ENCODE data around the gene ANKRD35.
A peak's percentile ranks its signal among the peaks of the same experiment; 100 is the strongest.
"Not testable (repeated sequence)": the region's sequence is repeated elsewhere in the genome, so short reads cannot be mapped to it uniquely, and the experiment has no call there.

ANKRD35 gene, protein sequence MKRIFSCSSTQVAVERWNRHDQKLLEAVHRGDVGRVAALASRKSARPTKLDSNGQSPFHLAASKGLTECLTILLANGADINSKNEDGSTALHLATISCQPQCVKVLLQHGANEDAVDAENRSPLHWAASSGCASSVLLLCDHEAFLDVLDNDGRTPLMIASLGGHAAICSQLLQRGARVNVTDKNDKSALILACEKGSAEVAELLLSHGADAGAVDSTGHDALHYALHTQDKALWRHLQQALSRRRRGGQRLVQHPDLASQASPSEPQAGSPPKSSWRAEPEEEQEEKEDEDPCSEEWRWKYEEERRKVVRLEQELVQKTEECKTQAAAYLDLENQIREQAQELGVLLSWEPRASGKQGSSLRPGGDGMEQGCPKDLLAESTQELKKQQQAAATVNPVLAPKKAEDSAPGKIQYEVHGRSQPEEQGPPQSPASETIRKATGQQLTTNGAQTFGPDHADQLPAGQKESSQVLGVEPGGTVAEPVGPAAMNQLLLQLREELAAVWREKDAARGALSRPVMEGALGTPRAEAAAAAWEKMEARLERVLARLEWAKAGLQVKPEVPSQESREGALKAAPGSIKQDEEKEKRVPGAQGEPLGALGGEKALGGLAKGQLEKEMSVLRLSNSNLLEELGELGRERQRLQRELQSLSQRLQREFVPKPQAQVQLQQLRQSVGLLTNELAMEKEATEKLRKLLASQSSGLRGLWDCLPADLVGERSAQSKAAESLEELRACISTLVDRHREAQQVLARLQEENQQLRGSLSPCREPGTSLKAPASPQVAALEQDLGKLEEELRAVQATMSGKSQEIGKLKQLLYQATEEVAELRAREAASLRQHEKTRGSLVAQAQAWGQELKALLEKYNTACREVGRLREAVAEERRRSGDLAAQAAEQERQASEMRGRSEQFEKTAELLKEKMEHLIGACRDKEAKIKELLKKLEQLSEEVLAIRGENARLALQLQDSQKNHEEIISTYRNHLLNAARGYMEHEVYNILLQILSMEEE
- total RNA-seq, result 0.17 to 1.7 (median 0.26) reads per million in 3 donors

GRCh38 chr1:145885738-145886287, at the start of gene ANKRD35:
Gene ANKRD35 (minus strand): TSS chr1:145885866. CDS start chr1:145885758, 108 bp downstream.
- Histone ChIP-seq H3K4me1 (ENCODE audit: control insufficient read depth, insufficient read depth, low read length, poor library complexity, severe bottlenecking) (peaks cover 13% of the 10 kb centered on the region), H3K27ac (ENCODE audit: insufficient read depth, low read length, poor library complexity, severe bottlenecking) (no peak within 1 kb of the TSS), H3K27me3 (replicated peaks; ENCODE audit: control insufficient read depth, insufficient read depth, low read length, poor library complexity, severe bottlenecking) (peaks cover 8% of the 10 kb centered on the region), H3K9me3 (ENCODE audit: control insufficient read depth, low read length) (no peaks in the 10 kb centered on the region), H3K36me3 (ENCODE audit: control insufficient read depth, insufficient read depth, low read length) (no peaks in the 10 kb centered on the region), H3K4me3 (ENCODE audit: insufficient read depth, low read depth, low read length, poor library complexity, severe bottlenecking) (peak within 1 kb of the TSS; percentile 69)
- DNase-seq, result peak; percentile 68 to 78 (median 77)

DNA sequence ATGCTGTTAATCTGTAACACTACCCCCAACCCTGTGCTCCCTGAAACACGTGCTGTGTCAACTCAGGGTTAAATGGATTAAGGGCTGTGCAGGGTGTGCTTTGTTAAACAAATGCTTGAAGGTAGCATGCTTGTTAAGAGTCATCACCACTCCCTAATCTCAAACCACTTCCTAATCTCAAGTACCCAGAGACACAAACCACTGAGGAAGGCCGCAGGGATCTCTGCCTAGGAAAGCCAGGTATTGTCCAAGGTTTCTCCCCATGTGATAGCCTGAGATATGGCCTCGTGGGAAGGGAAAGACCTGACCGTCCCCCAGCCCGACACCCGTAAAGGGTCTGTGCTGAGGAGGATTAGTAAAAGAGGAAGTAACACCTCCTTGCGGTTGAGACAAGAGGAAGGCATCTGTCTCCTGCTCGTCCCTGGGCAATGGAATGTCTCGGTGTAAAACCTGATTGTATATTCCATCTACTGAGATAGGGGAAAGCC, 46.9 kb upstream of the ANKRD35 start:
- H3K9me3 ChIP-seq (ENCODE audit: control insufficient read depth, low read length), result not testable (repeated sequence)
- peak overlapping the region; percentile 49 for H3K27ac ChIP-seq (ENCODE audit: insufficient read depth, low read length, poor library complexity, severe bottlenecking)
- peak in 2 of 3 donors; percentile 16 to 45 for DNase-seq

GRCh38 chr1:145927916-145928643, 42.4 kb upstream of the ANKRD35 start:
- H3K4me3 ChIP-seq (ENCODE audit: insufficient read depth, low read depth, low read length, poor library complexity, severe bottlenecking), result peak overlapping the region; percentile 79

More for the DNA sequence above, 46.9 kb upstream of the ANKRD35 start:
- Histone ChIP-seq H3K36me3 (ENCODE audit: control insufficient read depth, insufficient read depth, low read length) (peaks cover 26% of the 10 kb centered on the region), H3K4me1 (ENCODE audit: control insufficient read depth, insufficient read depth, low read length, poor library complexity, severe bottlenecking) (peaks cover 15% of the 10 kb centered on the region)
- not testable (repeated sequence) for H3K4me3 ChIP-seq (ENCODE audit: insufficient read depth, low read depth, low read length, poor library complexity, severe bottlenecking); H3K27me3 ChIP-seq (replicated peaks; ENCODE audit: control insufficient read depth, insufficient read depth, low read length, poor library complexity, severe bottlenecking)

DNA sequence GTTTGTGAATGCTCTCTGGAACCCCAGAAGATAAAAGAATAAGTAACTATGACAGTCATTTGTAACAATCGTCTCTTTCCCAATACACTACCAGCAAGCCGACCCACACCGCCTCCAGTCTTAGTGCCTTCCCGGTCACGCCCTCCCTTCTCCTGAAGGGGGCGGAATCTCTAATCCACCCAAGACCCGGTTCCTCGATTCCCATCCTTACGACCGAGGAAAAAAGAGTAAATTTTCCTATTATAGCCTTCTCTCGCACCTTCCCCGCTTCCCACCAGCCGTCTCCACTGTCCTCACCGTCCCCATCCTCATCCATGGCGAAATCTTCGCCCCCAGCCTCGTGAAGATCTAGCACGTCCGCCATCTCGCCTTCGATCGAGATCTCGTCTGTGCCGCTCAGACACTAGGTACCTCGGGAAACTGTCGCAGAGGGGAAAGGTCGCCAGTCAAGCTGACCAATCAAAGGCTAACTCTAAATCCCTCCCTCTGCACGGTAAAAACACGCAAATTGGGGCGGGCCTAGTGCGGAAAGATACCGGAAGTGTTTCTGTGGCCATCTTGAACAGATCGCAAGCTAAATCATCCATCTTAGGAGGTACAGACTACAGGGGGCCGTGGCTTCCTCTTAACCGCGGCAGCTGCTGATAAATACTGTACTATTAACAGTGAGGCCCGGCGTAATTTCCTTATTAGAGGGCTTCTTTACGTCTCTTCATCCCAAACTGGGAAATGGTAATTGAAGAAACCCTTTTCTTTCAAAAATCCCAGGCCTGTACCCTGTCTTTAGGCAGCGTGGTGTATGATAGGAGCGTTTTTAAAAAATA, 41.6 kb upstream of the ANKRD35 start, which contains the start of gene RBM8A:
Gene RBM8A, minus strand, starts transcription at position 422 of the 824 bp plus-strand sequence. Its CDS starts 58 bp downstream, at position 364.
- Histone ChIP-seq H3K27ac (ENCODE audit: insufficient read depth, low read length, poor library complexity, severe bottlenecking) (peak within 1 kb of the TSS; percentile 98), H3K4me1 (ENCODE audit: control insufficient read depth, insufficient read depth, low read length, poor library complexity, severe bottlenecking) (peaks cover 14% of the 10 kb centered on the region), H3K4me3 (ENCODE audit: insufficient read depth, low read depth, low read length, poor library complexity, severe bottlenecking) (peak within 1 kb of the TSS; percentile 79), H3K36me3 (ENCODE audit: control insufficient read depth, insufficient read depth, low read length) (peaks cover 10% of the 10 kb centered on the region), H3K27me3 (replicated peaks; ENCODE audit: control insufficient read depth, insufficient read depth, low read length, poor library complexity, severe bottlenecking) (no peaks in the 10 kb centered on the region), H3K9me3 (ENCODE audit: control insufficient read depth, low read length) (no peaks in the 10 kb centered on the region)
- DNase-seq, result peak; percentile 90 to 93 (median 93)

More at GRCh38 chr1:145927916-145928643, 42.4 kb upstream of the ANKRD35 start:
- Histone ChIP-seq H3K27me3 (replicated peaks; ENCODE audit: control insufficient read depth, insufficient read depth, low read length, poor library complexity, severe bottlenecking) (no peaks in the 10 kb centered on the region), H3K9me3 (ENCODE audit: control insufficient read depth, low read length) (no peaks in the 10 kb centered on the region), H3K4me1 (ENCODE audit: control insufficient read depth, insufficient read depth, low read length, poor library complexity, severe bottlenecking) (peaks cover 20% of the 10 kb centered on the region), H3K36me3 (ENCODE audit: control insufficient read depth, insufficient read depth, low read length) (peaks cover 9% of the 10 kb centered on the region), H3K27ac (ENCODE audit: insufficient read depth, low read length, poor library complexity, severe bottlenecking) (peak overlapping the region; percentile 98)
- DNase-seq, result no peak

DNA sequence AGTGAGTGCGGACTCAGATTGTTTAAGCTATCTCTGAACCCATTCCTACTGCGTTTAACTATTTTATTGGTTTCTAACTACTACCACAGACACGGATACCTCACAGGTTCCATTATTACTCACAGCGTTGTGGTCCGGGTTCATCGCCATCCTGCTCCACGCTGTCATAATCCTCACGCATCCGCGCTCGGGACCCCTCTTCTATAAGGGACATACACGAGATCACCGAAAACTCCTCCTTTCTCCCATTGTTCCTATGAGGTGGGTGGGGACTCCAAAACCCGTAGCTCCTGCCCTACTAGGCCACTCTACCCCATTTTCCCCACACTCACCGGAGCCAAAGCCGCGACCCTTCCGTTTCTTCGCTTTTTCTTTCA, 41.0 kb upstream of the ANKRD35 start:
- Histone ChIP-seq H3K4me3 (ENCODE audit: insufficient read depth, low read depth, low read length, poor library complexity, severe bottlenecking) (peak overlapping the region; percentile 79), H3K4me1 (ENCODE audit: control insufficient read depth, insufficient read depth, low read length, poor library complexity, severe bottlenecking) (peaks cover 8% of the 10 kb centered on the region), H3K27me3 (replicated peaks; ENCODE audit: control insufficient read depth, insufficient read depth, low read length, poor library complexity, severe bottlenecking) (no peaks in the 10 kb centered on the region), H3K9me3 (ENCODE audit: control insufficient read depth, low read length) (no peaks in the 10 kb centered on the region), H3K27ac (ENCODE audit: insufficient read depth, low read length, poor library complexity, severe bottlenecking) (peak overlapping the region; percentile 98), H3K36me3 (ENCODE audit: control insufficient read depth, insufficient read depth, low read length) (peaks cover 11% of the 10 kb centered on the region)
- DNase-seq, result peak in 1 of 3 donors; percentile 7

- no peaks in the 10 kb centered on the region for H3K27me3 ChIP-seq (replicated peaks; ENCODE audit: control insufficient read depth, insufficient read depth, low read length, poor library complexity, severe bottlenecking)
- DNase-seq, result no peak
- H3K27ac ChIP-seq (ENCODE audit: insufficient read depth, low read length, poor library complexity, severe bottlenecking), result no peak overlapping the region
- peaks cover 28% of the 10 kb centered on the region for H3K4me1 ChIP-seq (ENCODE audit: control insufficient read depth, insufficient read depth, low read length, poor library complexity, severe bottlenecking)
- H3K9me3 ChIP-seq (ENCODE audit: control insufficient read depth, low read length), result no peaks in the 10 kb centered on the region
- H3K36me3 ChIP-seq (ENCODE audit: control insufficient read depth, insufficient read depth, low read length), result peaks cover 11% of the 10 kb centered on the region
- H3K4me3 ChIP-seq (ENCODE audit: insufficient read depth, low read depth, low read length, poor library complexity, severe bottlenecking), result no peak overlapping the region
Observed at GRCh38 chr1:145922266-145922665, 36.6 kb upstream of the ANKRD35 start.

- not testable (repeated sequence) for H3K9me3 ChIP-seq (ENCODE audit: control insufficient read depth, low read length); H3K36me3 ChIP-seq (ENCODE audit: control insufficient read depth, insufficient read depth, low read length); DNase-seq; H3K27me3 ChIP-seq (replicated peaks; ENCODE audit: control insufficient read depth, insufficient read depth, low read length, poor library complexity, severe bottlenecking); H3K27ac ChIP-seq (ENCODE audit: insufficient read depth, low read length, poor library complexity, severe bottlenecking); H3K4me3 ChIP-seq (ENCODE audit: insufficient read depth, low read depth, low read length, poor library complexity, severe bottlenecking)
- H3K4me1 ChIP-seq (ENCODE audit: control insufficient read depth, insufficient read depth, low read length, poor library complexity, severe bottlenecking), result peaks cover 22% of the 10 kb centered on the region
Observed at GRCh38 chr1:145920297-145920696, 34.6 kb upstream of the ANKRD35 start.

DNA sequence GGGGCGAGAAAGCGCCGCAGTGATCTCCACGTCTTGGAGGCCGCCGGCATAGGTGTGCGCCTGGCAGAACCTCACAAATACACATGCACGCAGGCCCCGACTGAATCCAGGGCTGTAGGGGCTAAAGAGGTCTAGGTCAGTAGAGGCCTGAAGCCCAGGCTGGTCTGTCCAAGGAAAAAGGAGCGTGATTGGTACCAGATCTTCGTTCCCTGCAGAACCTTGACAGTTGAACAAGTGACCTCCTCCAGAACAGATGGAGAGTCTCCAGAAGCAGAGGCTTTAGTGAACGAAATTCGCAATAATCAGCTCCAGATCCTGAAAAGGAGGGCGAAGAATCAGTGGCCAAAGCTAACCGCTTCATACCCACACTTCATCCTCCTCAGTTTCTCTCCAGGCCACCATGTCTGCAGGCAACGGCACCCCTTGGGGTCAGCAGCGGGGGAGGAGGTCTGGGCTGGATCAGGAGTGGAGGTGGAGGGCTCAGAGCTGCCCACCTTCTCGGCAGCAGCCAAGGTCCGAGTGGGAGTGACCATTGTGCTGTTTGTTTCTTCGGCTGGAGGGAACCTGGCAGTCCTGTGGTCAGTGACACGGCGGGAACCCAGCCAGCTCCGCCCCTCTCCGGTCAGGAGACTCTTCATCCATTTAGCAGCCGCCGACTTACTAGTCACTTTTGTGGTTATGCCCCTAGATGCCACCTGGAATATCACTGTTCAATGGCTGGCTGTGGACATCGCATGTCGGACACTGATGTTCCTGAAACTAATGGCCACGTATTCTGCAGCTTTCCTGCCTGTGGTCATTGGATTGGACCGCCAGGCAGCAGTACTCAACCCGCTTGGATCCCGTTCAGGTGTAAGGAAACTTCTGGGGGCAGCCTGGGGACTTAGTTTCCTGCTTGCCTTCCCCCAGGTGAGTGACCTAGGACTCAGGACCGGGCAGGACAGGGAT, 33.6 kb upstream of the ANKRD35 start:
- DNase-seq, result no peak
- peak overlapping the region; percentile 86 for H3K27ac ChIP-seq (ENCODE audit: insufficient read depth, low read length, poor library complexity, severe bottlenecking)
- peaks cover 22% of the 10 kb centered on the region for H3K4me1 ChIP-seq (ENCODE audit: control insufficient read depth, insufficient read depth, low read length, poor library complexity, severe bottlenecking)
- H3K27me3 ChIP-seq (replicated peaks; ENCODE audit: control insufficient read depth, insufficient read depth, low read length, poor library complexity, severe bottlenecking), result no peaks in the 10 kb centered on the region
- no peaks in the 10 kb centered on the region for H3K9me3 ChIP-seq (ENCODE audit: control insufficient read depth, low read length)
- peaks cover 12% of the 10 kb centered on the region for H3K36me3 ChIP-seq (ENCODE audit: control insufficient read depth, insufficient read depth, low read length)
- H3K4me3 ChIP-seq (ENCODE audit: insufficient read depth, low read depth, low read length, poor library complexity, severe bottlenecking), result peak overlapping the region; percentile 71

All from effector memory CD4-positive, alpha-beta T cell (primary cell).